HepG2 (cell line): Measurements from ENCODE around the gene NUDCD2. TPM values are rescaled to one million over a fixed set of nuclear protein-coding genes. Genes with fewer than 3 reads are reported as not detected.

ENCODE experiments used
- DRAP1 ChIP-seq: IDR thresholded peaks from 2 replicates; pipeline ENCODE4 v1.6.1; 2016; ENCODE audit warnings: missing genetic modification reagents, missing compliant biosample characterization
- FUBP1 ChIP-seq: sonication (generic); formaldehyde crosslinking; IDR thresholded peaks from 2 replicates; pipeline ENCODE4 v1.5.1; 2020; ENCODE audit warnings: missing genetic modification reagents, mild to moderate bottlenecking, borderline replicate concordance
- HOXA9 ChIP-seq: sonication (generic); formaldehyde crosslinking; IDR thresholded peaks from 2 replicates; pipeline ENCODE4 v1.8.1; 2022; ENCODE audit warnings: missing genetic modification reagents, mild to moderate bottlenecking, moderate library complexity, borderline replicate concordance
- PLSCR1 ChIP-seq: sonication (generic); formaldehyde crosslinking; IDR thresholded peaks from 2 replicates; pipeline ENCODE4 v1.5.0; 2020; ENCODE audit warnings: missing genetic modification reagents, mild to moderate bottlenecking, borderline replicate concordance
- POLR2AphosphoS5 ChIP-seq: IDR thresholded peaks from 2 replicates; pipeline ENCODE4 v1.6.1; 2012; ENCODE audit warnings: low read depth, low read length
- PRDM15 ChIP-seq: sonication (generic); formaldehyde crosslinking; IDR thresholded peaks from 2 replicates; pipeline ENCODE4 v1.4.0; 2020; ENCODE audit warnings: missing genetic modification reagents
- PRPF4 ChIP-seq: fragments of 200-400 bp; formaldehyde crosslinking; IDR thresholded peaks from 2 replicates; pipeline ENCODE4 v1.6.1; 2016; ENCODE audit warnings: low read length, low read depth; ENCODE audit not compliant: poor library complexity, severe bottlenecking
- ZBTB14 ChIP-seq: sonication (generic); formaldehyde crosslinking; IDR thresholded peaks from 2 replicates; pipeline ENCODE4 v1.4.0; 2020; ENCODE audit warnings: missing genetic modification reagents
- ZNF296 ChIP-seq: sonication (generic); formaldehyde crosslinking; conservative IDR thresholded peaks from 2 replicates; pipeline ENCODE4 v1.5.0; 2020; ENCODE audit warnings: mild to moderate bottlenecking, missing genetic modification reagents
- ZNF33A ChIP-seq: sonication (generic); formaldehyde crosslinking; IDR thresholded peaks from 2 replicates; pipeline ENCODE4 v1.5.1; 2020; ENCODE audit warnings: missing genetic modification reagents, mild to moderate bottlenecking, moderate library complexity, borderline replicate concordance
- ZNF431 ChIP-seq: sonication (generic); formaldehyde crosslinking; IDR thresholded peaks from 2 replicates; pipeline ENCODE4 v1.9.0; 2022; ENCODE audit warnings: missing genetic modification reagents, low read depth, mild to moderate bottlenecking, borderline replicate concordance
- ZNF441 ChIP-seq: sonication (generic); formaldehyde crosslinking; IDR thresholded peaks from 2 replicates; pipeline ENCODE4 v1.7.0; 2021; ENCODE audit warnings: missing genetic modification reagents, borderline replicate concordance
- ZNF446 ChIP-seq: sonication (generic); formaldehyde crosslinking; IDR thresholded peaks from 2 replicates; pipeline ENCODE4 v1.5.0; 2020; ENCODE audit warnings: mild to moderate bottlenecking, missing genetic modification reagents
- ZSCAN30 ChIP-seq: sonication (generic); formaldehyde crosslinking; IDR thresholded peaks from 2 replicates; pipeline ENCODE4 v1.5.0; 2020; ENCODE audit warnings: mild to moderate bottlenecking, missing genetic modification reagents
- polyA plus RNA-seq, 8 experiments: library from polyadenylated mRNA; depleted of rRNA in 3 of 8; stranded (reverse) in 7 of 8; unstranded in 1 of 8; fragments of >200 nt; fragmentation: Illumina TruSeq in 4 of 8; extraction: Trizol in 4 of 8; gene quantifications; 2 replicates each; pipeline versions ENCODE4 v1.2.1 to v1.2.3, GENCODE V29; 2011 to 2016; ENCODE audit warnings: low read depth in 4 of 8, missing spikeins in 1 of 8, mixed read lengths in 1 of 8; ENCODE audit not compliant: insufficient read depth in 1 of 8
- total RNA-seq, 5 experiments: library from RNA; depleted of rRNA; stranded (reverse); fragments of >200 nt; fragmentation: Illumina TruSeq; extraction: Trizol; gene quantifications; 2 replicates each; pipeline ENCODE4 v1.2.3, GENCODE V29; 2016; ENCODE audit warnings: low read depth in 1 of 5
- TF ChIP-seq, protein P1 (sequence below), 2 experiments: IDR thresholded peaks; 2 replicates each; pipeline ENCODE4 v1.6.1; 2011 to 2012; ENCODE audit warnings: low read length in 2 of 2, borderline replicate concordance in 1 of 2, low read depth in 1 of 2, mild to moderate bottlenecking in 1 of 2, moderate library complexity in 1 of 2

NUDCD2 gene
- total and polyA plus RNA-seq, 2 of the 13 experiments (the other 11 are each of a cell fraction or from before 2014, with no cell fraction given): 14.8 to 39.2 TPM

DNA sequence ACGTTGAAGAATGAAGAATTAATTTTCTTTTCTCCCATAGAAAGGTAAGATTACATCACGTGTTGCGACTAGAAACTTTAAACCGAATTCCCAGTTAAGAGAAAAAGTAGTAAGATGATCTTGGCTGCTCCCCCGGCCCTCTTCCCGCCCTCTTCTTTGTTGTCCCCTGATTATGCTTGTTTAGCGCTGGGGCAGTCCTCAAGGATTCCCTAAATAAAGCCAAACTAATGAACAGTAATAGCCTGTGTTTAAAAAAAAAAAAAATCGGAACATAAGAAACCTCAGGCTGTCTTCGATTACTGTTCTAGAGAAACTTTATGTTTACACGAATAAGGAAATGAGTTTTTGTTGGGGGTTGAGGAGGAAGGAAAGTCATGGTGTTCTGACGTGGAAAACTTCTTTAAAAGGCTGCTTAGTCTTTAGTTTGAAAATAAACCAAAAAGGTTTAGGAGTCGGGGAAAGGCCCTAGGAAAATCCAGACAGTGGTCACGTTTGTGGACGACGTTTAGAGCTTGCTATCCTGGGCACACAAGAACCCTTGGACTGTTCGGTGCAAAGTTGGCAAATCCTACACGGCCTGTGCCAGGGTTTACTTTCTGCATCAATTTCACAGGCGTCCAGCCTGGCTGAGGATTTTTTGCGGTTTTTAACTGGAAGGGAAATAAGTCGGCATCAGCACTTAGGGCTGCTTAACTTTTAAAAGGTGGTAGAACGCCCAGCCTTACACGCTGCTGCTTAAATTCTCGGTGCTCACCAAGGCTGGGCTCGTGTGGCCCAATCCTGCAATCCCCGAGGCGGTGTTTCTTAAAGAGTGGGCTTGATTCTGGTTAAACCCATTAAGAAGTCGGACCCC, 44.4 kb upstream of the NUDCD2 start (continued):
- TF ChIP-seq ZNF441: no peak
- no peak for TF ChIP-seq FUBP1 (CRISPR knock-in tag)
- TF ChIP-seq DRAP1: 0 out of 2 replicates have a peak, but pooled peaks have one; percentile 17
- TF ChIP-seq ZNF431: no peak
- TF ChIP-seq HOXA9 (CRISPR knock-in tag): no peak
- TF ChIP-seq ZNF446: no peak
- peak; percentile 91 for TF ChIP-seq PRDM15 (CRISPR knock-in tag)
- TF ChIP-seq ZSCAN30 (CRISPR knock-in tag): no peak
- TF ChIP-seq ZBTB14: no peak
- no peak for TF ChIP-seq ZNF296 (CRISPR knock-in tag)
- no peak for TF ChIP-seq POLR2AphosphoS5
- no peak for TF ChIP-seq PRPF4
- TF ChIP-seq, protein P1, sequence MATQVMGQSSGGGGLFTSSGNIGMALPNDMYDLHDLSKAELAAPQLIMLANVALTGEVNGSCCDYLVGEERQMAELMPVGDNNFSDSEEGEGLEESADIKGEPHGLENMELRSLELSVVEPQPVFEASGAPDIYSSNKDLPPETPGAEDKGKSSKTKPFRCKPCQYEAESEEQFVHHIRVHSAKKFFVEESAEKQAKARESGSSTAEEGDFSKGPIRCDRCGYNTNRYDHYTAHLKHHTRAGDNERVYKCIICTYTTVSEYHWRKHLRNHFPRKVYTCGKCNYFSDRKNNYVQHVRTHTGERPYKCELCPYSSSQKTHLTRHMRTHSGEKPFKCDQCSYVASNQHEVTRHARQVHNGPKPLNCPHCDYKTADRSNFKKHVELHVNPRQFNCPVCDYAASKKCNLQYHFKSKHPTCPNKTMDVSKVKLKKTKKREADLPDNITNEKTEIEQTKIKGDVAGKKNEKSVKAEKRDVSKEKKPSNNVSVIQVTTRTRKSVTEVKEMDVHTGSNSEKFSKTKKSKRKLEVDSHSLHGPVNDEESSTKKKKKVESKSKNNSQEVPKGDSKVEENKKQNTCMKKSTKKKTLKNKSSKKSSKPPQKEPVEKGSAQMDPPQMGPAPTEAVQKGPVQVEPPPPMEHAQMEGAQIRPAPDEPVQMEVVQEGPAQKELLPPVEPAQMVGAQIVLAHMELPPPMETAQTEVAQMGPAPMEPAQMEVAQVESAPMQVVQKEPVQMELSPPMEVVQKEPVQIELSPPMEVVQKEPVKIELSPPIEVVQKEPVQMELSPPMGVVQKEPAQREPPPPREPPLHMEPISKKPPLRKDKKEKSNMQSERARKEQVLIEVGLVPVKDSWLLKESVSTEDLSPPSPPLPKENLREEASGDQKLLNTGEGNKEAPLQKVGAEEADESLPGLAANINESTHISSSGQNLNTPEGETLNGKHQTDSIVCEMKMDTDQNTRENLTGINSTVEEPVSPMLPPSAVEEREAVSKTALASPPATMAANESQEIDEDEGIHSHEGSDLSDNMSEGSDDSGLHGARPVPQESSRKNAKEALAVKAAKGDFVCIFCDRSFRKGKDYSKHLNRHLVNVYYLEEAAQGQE (IDR thresholded peaks at IDR 0.05; ENCODE audit: borderline replicate concordance in 1 of 2, low read depth in 1 of 2, low read length in 2 of 2): 0 out of 4 replicates have a peak, but pooled peaks of 1 of the 2 experiments have one; percentile 6
- no peak for TF ChIP-seq PLSCR1 (CRISPR knock-in tag)
- TF ChIP-seq ZNF33A (CRISPR knock-in tag): 0 out of 2 replicates have a peak, but pooled peaks have one; percentile 48
